Tibial nerve (tissue), 4 donors: ENCODE data around the gene TIE1. TPM values are rescaled to one million over a fixed set of nuclear protein-coding genes. Genes with fewer than 3 reads are reported as not detected.

Experiments
- DNase-seq, 2 donors: peaks; one replicate each; pipeline ENCODE4 v3.0.0-alpha.2; 2019; ENCODE audit warnings: low spot score in 2 of 2
- H3K27ac ChIP-seq, 4 donors: fragments of 200-600 bp; sonication (generic) in 3 of 4; one replicate each; pipeline ENCODE4 v1.5.1; 2017 to 2019; ENCODE audit warnings: mild to moderate bottlenecking in 1 of 4
- H3K27me3 ChIP-seq, 2 donors: fragments of 200-600 bp; sonication (generic) in 1 of 2; one replicate each; pipeline versions ENCODE4 v1.5.1 to v1.6.0; 2017 to 2019
- H3K36me3 ChIP-seq, 3 donors: fragments of 200-600 bp; sonication (generic); one replicate each; pipeline ENCODE4 v1.5.1; 2018 to 2019
- H3K4me1 ChIP-seq, 4 donors: fragments of 200-600 bp; sonication (generic) in 3 of 4; one replicate each; pipeline ENCODE4 v1.5.1; 2017 to 2019
- H3K4me3 ChIP-seq, 4 donors: fragments of 200-600 bp; sonication (generic) in 3 of 4; one replicate each; pipeline ENCODE4 v1.5.1; 2017 to 2019; ENCODE audit warnings: mild to moderate bottlenecking in 1 of 4, moderate library complexity in 1 of 4
- H3K9me3 ChIP-seq, 4 donors: fragments of 200-600 bp; sonication (generic) in 3 of 4; one replicate each; pipeline ENCODE4 v1.5.1; 2017 to 2019
- CTCF ChIP-seq, 5 experiments: fragments of 200-600 bp in 3 of 5; fragments of 450-650 bp in 2 of 5; sonication (generic) in 3 of 5; IDR thresholded peaks; one replicate each; pipeline ENCODE4 v1.5.1; 2016 to 2019; ENCODE audit warnings: antibody characterized with exemption in 5 of 5, mild to moderate bottlenecking in 3 of 5, moderate library complexity in 2 of 5
- EP300 ChIP-seq, 2 donors: sonication (generic); formaldehyde crosslinking; IDR thresholded peaks; one replicate each; pipeline ENCODE4 v1.6.1; 2017; ENCODE audit warnings: antibody characterized with exemption in 2 of 2, mild to moderate bottlenecking in 1 of 2
- POLR2A ChIP-seq, 2 donors: fragments of 450-650 bp; IDR thresholded peaks; one replicate each; pipeline ENCODE4 v1.6.1; 2017; ENCODE audit warnings: antibody characterized with exemption in 2 of 2, mild to moderate bottlenecking in 2 of 2, moderate library complexity in 2 of 2
- WGBS, 2 donors: methylation state at CpG; one replicate each; pipeline ENCODE4 v1.1.5; 2018; 5-methylcytosine and 5-hydroxymethylcytosine counted together
- total RNA-seq, 4 donors: library from RNA; depleted of rRNA; stranded (reverse); fragments of >200 nt; gene quantifications; one replicate each; pipeline ENCODE4 v1.1.0, GENCODE V29; 2016

The TIE1 gene
- total RNA-seq, 4 donors from 2014 or later = 37.5 to 95.9 (median 68.1) TPM

GRCh38 chr1:43363935-43364525, 63.2 kb downstream of the TIE1 start:
- H3K36me3 ChIP-seq = peaks cover 0 to 58% (median 26%) of the 10 kb centered on the region in 3 donors

GRCh38 chr1:43365678-43366077, 64.9 kb downstream of the TIE1 start:
- H3K27ac ChIP-seq = peak overlapping the region in 3 of 4 donors; percentile 98
- 65% methylated on average over 2 of the region's 2 CpGs for WGBS, 2 donors
- H3K9me3 ChIP-seq = no peaks in the 10 kb centered on the region
- H3K27me3 ChIP-seq = no peaks in the 10 kb centered on the region
- TF ChIP-seq CTCF (IDR thresholded peaks at IDR 0.05) (no peak), EP300 (IDR thresholded peaks at IDR 0.05) (no peak), POLR2A (IDR thresholded peaks at IDR 0.05) (no peak)
- peaks cover 0 to 41% (median 20%) of the 10 kb centered on the region in 4 donors for H3K4me1 ChIP-seq
- H3K36me3 ChIP-seq = peaks cover 0 to 53% (median 26%) of the 10 kb centered on the region in 3 donors
- DNase-seq = no peak
- no peak overlapping the region for H3K4me3 ChIP-seq

More at GRCh38 chr1:43363935-43364525, 63.2 kb downstream of the TIE1 start:
- Histone ChIP-seq H3K27ac (peak overlapping the region in 1 of 4 donors; percentile 36), H3K27me3 (no peaks in the 10 kb centered on the region), H3K4me1 (peaks cover 0 to 32% (median 20%) of the 10 kb centered on the region in 4 donors), H3K4me3 (no peak overlapping the region), H3K9me3 (no peaks in the 10 kb centered on the region)
- no peak for DNase-seq
- TF ChIP-seq EP300 (IDR thresholded peaks at IDR 0.05) = no peak
- TF ChIP-seq POLR2A (IDR thresholded peaks at IDR 0.05) = no peak
- no peak for TF ChIP-seq CTCF (IDR thresholded peaks at IDR 0.05)
- 79 to 84% methylated on average over 5 of the region's 5 CpGs for WGBS, 2 donors

GRCh38 chr1:43366179-43366578, 65.4 kb downstream of the TIE1 start:
- Histone ChIP-seq H3K9me3 (no peaks in the 10 kb centered on the region), H3K4me1 (peaks cover 0 to 42% (median 20%) of the 10 kb centered on the region in 4 donors), H3K36me3 (peaks cover 0 to 48% (median 26%) of the 10 kb centered on the region in 3 donors), H3K27me3 (no peaks in the 10 kb centered on the region), H3K4me3 (peak overlapping the region in 3 of 4 donors; percentile 7 to 97 (median 80)), H3K27ac (peak overlapping the region; percentile 88 to 98 (median 98))
- WGBS, 2 donors = 38 to 40% methylated on average over 11 of the region's 11 CpGs
- no peak for DNase-seq
- TF ChIP-seq EP300 (IDR thresholded peaks at IDR 0.05) = no peak
- no peak for TF ChIP-seq POLR2A (IDR thresholded peaks at IDR 0.05)

- 4 to 24% methylated on average over 4 of the region's 5 CpGs for WGBS, 2 donors
- Histone ChIP-seq H3K27me3 (no peaks in the 10 kb centered on the region), H3K4me1 (peaks cover 0 to 42% (median 20%) of the 10 kb centered on the region in 4 donors), H3K27ac (peak overlapping the region; percentile 88 to 98 (median 98)), H3K9me3 (no peaks in the 10 kb centered on the region), H3K36me3 (peaks cover 0 to 43% (median 26%) of the 10 kb centered on the region in 3 donors), H3K4me3 (peak overlapping the region; percentile 80 to 97 (median 91))
- DNase-seq = no peak
- TF ChIP-seq POLR2A (IDR thresholded peaks at IDR 0.05) = no peak
- TF ChIP-seq EP300 (IDR thresholded peaks at IDR 0.05) = no peak
- no peak for TF ChIP-seq CTCF (IDR thresholded peaks at IDR 0.05)
Observed at GRCh38 chr1:43366601-43367025, 65.8 kb downstream of the TIE1 start.

GRCh38 chr1:43367026-43367903, 66.5 kb downstream of the TIE1 start:
- TF ChIP-seq CTCF (IDR thresholded peaks at IDR 0.05) (no peak), POLR2A (IDR thresholded peaks at IDR 0.05) (peak in 1 of 2 donors; percentile 21)
- no peaks in the 10 kb centered on the region for H3K9me3 ChIP-seq
- H3K4me1 ChIP-seq = peaks cover 0 to 42% (median 20%) of the 10 kb centered on the region in 4 donors
- H3K27me3 ChIP-seq = no peaks in the 10 kb centered on the region
- H3K4me3 ChIP-seq = peak overlapping the region; percentile 80 to 97 (median 91)
- H3K27ac ChIP-seq = peak overlapping the region; percentile 88 to 98 (median 98)
- DNase-seq = no peak
- 2 to 3% methylated on average over 36 to 39 of the region's 48 CpGs for whole genome bisulfite sequencing, 2 donors
- peaks cover 0 to 37% (median 26%) of the 10 kb centered on the region in 3 donors for H3K36me3 ChIP-seq
